ENCODE data around the gene ADRM1. TPM values are rescaled to one million over a fixed set of nuclear protein-coding genes. Genes with fewer than 3 reads are reported as not detected.

ADRM1 gene, protein sequence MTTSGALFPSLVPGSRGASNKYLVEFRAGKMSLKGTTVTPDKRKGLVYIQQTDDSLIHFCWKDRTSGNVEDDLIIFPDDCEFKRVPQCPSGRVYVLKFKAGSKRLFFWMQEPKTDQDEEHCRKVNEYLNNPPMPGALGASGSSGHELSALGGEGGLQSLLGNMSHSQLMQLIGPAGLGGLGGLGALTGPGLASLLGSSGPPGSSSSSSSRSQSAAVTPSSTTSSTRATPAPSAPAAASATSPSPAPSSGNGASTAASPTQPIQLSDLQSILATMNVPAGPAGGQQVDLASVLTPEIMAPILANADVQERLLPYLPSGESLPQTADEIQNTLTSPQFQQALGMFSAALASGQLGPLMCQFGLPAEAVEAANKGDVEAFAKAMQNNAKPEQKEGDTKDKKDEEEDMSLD
- total RNA-seq (ENCODE audit: insufficient read depth, low replicate concordance) = 29.6 TPM

DNA sequence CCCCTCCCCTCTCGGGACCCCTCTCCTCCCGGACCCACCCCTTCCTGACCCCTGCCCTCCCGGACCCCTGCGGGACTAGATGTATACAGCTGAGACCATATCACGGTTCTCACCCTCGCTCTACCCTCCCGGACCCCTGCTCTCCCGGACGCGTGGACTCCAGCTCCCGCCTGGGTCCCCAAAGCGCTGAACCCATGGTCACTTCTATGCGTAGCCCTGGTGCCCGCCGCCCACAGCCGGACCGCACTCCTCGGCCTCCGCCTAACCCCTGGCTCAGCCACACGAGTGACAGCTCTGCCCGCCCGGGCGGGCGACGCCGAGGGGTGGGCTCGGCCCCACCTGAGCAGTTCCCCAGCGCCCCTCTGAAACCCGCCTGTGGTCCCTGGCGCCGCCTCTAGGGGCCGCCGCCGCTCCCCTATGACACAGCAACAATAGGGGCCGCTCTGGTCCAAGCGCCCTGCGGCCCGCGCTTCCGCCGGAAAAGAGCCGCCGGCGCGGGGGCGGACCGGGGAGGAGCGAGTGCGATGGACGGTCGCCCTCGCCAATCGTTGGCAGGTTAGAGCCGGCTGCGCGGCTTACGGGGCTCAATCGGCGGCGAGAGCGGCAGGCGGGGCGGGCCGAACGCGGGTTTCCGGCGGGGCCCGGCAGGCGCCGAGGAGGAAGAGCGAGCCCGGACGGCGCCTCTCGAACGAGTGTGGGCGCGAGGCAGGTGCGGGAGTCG lies at the start of gene ADRM1:
ADRM1 (plus strand) TSS at position 657 of the 721 bp plus-strand sequence. CDS start 572 bp downstream, outside the sequence.
- peak; percentile 97 for DNase-seq (ENCODE audit: low spot score)

DNA sequence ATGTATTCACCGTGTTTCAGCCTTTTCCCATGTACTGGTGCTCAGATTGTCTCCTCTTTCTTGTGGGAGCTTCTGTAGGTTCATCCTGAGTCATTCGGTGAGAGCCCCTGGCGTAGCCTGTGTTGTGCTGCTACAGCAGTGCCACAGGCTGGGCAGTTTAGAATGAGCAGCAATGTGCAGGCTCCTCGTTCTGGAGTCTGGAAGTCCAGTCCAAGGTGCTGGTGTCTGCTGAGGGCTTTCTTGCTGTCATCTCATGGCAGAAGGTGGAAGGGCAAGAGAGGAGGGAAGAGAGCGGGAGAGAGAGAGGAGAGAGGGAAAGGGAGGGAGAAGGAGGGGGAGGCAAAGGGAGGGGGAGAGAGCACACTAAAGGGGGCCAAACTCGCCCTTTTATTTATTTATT lies 49.4 kb upstream of the ADRM1 start:
- no peak for DNase-seq (ENCODE audit: low spot score)

DNA sequence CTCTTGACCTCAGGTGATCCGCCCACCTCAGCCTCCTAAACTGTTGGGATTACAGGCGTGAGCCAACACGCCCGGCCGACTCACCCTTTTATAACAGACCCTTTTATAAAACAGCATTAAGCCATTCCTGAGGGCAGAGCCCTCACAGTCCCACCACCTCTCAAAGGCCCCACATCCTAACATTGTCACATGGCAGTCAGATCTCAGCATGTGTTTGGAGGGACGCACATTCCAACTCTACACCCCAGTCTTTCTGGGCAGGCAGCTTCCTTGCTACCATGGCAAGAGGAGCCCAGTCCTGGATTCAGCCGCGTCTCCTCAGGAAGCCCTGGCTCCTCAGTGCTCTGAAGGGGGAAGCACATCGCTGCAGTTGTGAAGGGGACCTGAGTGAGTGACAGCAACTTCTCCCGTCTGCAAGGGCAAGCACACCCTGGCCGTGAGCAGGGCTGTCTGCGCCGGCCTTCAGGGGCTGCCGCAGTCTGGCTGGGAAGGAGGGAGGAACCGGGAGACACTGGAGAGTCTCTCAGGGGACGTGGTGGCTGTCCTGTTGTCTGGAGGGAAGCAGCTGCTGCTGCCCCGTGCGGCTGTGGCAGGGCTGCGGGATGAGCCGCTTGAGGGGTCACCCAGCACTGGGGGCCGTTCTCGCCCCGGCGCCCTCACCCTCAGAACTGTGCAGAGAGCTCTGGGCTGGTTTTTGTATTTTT lies 48.6 kb upstream of the ADRM1 start:
- DNase-seq (ENCODE audit: low spot score) = no peak

DNA sequence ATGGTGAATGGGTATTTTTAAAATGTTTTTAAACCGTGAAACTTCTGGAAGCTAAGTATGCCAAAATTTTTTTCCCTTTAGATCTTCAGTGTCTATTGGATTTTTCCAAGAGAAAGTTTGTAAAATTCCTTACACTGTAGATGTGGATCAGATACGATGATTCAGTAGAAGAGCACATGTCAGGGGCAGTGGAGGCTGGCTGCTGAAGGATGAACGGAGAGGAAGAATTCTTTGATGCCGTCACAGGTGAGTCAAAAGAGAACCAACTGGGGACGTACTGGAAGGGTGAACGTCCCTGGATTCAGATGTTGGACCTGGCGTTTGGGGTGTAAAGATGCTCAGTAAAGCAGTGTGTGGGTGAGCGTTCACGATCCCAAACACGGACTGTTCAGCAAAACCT lies 46.8 kb upstream of the ADRM1 start:
- DNase-seq (ENCODE audit: low spot score) = no peak

DNA sequence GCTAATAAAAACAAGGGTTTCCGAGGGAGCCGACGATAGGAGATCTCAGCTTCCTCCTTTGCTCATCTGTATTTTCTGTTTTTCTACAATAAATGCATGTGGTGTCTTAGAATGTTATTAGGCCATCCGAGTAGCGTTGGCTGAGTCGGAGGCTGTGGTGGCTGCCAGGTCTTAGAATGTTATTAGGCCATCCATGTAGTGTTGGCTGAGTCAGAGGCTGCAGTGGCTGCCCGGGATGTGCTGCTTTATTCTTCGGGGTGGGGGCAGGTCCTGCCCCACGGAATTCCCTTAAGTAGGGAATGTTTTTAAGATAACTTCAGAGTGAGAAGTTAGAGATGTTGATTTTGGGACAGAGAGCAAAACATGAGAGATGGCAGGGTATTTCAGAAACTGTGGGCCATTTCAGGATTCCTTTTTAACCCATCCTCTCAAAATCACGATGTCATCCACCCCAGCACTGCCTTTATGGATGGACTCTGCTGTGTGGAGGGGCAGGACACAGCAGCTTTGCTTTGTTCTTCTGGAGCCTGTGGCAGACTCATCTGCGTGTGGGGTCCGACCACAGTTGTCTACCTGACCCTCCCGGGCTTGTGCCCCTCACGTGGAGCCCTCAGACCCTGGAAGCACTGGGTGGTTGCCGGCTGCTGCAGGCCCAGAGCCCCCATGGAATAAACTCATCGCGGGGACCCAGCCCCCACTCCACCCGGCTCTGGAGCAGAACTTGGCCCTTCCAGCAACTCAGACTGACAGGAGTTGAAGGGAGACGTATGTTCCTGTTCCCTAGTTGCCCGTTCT lies 44.1 kb upstream of the ADRM1 start:
- DNase-seq (ENCODE audit: low spot score) = no peak

DNA sequence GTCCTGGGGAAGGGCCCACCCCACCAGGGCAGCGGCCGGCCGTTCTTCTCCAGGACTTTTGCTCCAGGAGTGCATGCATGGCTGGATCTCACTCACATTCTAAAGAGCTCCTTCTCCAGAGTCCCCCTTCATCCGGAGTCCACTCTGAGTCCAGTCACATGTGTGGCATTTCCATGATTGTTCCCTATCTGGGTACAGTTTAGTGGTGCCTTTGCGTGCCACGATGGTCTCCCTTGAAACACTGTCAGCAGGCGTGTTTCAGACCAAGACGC lies 43.6 kb upstream of the ADRM1 start:
- DNase-seq (ENCODE audit: low spot score) = no peak

DNA sequence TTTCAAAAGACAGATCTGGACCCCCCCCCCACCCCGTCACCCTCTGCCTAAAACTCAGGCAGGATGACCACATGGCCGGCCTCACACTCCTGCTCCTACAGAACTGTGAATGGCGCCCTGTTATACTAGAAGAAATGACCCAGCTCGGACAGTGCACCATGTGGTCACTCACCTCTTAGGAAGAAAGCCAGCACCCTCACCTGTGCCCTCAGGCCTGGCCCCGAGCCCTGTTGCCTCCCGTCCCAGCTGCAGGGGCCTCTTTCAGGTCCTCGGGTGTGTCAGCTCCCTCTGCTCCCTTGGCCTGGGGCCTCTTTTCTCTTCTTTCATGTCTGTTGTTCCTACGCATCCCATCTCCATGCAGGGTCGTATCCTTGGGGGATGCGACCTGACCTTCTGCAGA lies 40.7 kb upstream of the ADRM1 start:
- no peak for DNase-seq (ENCODE audit: low spot score)

DNA sequence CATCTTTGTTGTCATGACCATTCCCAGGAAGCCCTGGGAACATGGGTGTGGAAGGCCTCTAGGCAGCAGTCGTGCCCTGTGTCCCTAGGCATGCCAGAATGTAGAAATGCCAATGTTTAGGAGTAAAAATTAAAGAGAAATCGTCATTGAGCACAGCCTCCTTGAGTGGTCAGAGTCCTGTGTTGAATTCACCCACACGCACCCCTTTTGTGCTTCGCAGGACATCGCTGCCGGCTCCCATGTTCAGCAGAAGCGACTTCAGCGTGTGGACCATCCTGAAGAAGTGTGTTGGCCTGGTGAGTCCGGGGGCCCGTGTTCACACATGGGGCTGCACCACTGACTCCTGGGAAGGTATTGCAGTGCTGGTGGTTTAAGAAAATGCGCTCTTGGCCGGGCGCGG lies 39.4 kb upstream of the ADRM1 start:
- no peak for DNase-seq (ENCODE audit: low spot score)

DNA sequence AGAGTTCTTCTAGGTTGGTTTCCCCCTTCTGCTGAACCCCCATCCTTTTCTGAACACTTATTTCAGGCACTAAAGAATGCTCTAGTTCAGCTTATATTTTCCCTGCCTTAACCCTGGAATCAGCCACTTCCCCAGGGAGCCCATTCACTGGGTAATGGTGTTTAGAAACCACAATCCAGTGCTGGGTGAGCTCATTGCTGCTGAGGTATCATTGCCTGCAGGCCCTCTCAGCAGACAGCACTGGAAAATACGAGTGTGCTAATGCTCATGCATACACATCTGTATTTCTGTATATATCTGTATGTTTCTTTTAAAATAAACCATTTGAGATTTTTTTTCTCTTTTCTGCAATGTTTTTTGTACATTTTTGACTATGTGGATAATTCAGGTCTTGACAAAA lies 37.4 kb upstream of the ADRM1 start:
- DNase-seq (ENCODE audit: low spot score) = no peak

DNA sequence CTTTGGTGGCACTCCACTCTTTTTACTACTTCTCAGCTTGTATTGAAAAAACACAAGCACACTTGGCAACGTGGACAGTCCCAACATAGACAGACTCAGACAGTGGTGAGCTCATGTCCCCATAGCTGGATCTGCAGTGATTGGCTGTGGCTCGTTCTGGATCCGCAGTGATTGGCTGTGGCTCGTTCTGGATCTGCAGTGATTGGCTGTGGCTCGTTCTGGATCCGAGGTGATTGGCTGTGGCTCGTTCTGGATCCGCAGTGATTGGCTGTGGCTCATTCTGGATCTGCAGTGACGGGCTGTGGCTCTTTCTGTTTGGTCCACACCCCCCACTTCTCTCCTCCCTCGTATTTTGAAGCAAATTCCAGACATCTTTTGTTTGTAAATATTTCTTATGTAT lies 36.5 kb upstream of the ADRM1 start:
- no peak for DNase-seq (ENCODE audit: low spot score)

DNA sequence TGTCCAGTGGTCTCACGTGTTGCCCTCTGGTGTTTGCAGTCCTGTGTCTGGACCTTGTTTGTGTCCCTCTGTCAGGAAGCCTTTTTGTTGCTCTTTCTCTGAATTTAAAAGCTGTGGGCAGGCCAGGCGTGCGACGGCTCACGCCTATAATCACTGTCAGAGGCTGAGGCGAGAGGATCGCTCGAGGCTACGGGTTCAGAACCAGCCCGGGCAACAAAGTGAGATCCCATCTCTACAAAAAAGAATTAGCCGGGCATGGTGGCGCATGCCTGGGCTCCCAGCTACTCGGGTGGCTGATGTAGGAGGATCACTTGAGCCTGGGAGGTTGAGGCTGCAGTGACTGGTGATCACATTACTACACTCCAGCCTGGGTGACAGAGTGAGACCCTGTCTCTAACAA lies 35.9 kb upstream of the ADRM1 start:
- DNase-seq (ENCODE audit: low spot score) = no peak

DNA sequence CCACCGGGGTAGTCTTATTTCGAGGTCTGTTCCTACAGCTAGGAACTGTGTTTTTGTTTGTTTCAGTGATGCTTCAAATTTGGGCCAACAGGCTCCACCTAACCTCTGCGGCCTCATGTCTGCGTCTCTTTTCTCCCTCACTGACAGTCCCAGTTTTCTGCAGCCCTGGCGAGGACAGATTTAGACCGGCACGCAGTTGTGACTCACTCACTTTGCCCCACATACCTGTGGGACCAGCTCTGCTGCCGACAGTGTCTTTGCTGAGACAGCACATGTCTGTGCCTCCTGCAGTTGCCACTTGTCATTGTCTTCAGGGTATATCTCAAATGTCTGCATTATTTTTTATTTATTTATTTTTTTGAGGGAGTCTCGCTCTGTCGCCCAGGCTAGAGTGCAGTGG lies 35.3 kb upstream of the ADRM1 start:
- peak; percentile 13 for DNase-seq (ENCODE audit: low spot score)

DNA sequence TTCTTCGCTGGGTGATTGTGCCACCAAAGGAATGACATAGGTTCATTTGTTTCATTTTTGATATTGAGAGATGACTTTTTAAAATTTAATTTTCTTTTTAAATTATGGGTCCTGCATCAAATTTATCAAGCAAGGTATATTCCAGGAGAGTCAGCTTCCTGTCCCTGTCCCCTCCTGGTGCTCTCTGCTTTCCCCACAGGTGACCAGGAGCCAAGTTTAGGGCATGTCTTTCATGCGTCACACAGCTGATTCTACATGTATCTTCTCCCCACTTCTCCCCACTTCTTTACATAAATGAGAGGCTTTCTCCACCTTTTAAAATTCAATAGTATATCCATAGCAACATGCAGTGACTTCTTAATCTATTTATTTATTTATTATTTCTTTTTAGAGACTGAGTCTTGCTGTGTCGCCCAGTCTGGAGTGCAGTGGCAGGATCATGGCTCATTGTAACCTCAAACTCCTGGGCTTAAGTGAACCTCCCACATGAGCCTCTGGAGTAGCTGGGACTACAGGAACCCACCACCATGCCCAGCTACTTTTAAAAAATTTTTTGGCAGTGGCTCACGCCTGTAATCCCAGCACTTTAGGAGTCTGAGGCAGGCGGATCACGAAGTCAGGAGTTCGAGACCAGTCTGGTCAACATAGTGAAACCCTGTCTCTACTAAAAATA lies 34.4 kb upstream of the ADRM1 start:
- DNase-seq (ENCODE audit: low spot score) = no peak

DNA sequence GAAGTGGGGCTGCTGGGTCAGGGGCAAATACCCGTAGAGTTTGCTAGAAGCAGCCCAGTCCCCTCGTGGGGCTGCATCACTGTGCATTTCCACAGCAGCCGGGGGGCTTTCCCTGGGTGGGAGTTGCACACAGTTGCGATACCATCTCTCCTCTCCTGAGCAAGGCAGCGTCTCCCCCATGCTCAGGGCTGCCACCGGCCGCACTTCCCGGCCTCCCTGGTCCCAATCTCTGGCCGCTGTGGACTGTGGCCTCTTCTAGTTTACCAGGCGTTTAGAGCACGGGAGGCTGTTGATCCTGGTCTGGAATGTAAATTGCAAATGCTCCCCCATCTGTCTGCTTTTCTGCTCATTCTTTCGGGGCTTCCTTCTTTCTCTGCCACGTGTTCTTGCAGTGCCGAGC lies 33.4 kb upstream of the ADRM1 start:
- no peak for DNase-seq (ENCODE audit: low spot score)

DNA sequence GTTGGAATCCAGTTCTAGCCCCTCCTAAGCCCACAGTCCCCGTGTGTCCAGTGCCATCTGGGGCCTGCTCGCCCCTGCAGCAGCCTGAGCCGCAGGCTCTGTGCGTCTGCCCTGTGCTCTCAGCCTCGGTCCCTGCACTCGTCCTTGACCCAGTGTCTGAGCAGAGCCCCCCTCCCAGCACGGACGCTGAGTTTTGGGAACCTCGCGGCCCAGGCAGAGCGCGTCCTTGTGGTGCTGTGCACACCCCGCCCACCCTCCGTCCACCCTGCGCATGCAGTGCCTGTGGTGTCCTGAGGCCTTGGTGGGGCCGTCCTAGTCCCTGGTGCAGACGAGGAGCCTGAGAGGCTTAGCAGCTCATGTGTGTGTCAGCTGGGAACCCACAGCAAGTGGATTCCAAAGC lies 32.9 kb upstream of the ADRM1 start:
- DNase-seq (ENCODE audit: low spot score) = no peak

DNA sequence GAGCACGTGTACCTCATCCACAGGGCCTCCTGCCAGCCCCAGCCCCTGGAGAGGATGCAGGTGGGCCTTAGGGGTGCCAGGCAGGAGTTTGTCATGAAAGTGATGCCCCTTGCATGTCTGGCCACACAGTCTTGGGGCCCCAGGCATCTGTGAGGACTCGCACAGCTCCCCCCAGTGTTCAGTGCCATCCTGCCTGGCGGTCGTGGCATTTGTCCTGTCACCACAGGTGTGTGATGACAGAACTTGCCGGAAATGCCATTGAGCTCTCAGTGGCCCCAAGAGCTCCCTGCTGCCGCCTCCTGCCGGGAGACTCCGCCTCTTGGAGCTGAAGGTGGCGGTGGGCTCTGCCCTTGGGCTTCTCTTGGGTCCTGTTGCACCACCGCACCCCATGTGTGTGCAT lies 30.6 kb upstream of the ADRM1 start:
- no peak for DNase-seq (ENCODE audit: low spot score)

DNA sequence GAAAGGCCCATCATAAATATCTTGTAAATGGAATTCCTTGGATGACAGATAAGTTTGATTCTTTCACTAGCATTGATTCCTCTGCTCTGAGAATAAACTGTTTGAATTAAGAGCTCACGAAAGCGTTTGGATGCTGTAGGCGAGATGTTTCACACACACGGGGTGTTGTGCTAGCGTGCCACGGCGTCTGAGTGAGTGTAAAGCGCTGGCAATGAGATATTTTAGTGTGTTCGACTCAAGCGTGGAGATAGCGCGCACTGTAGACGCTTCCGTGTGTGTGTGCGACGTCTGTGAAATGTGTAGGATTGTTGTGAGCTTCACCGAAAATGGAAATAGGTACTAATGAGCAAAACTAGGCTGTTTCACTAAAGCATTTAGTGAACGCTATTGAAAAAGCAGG lies 29.4 kb upstream of the ADRM1 start:
- DNase-seq (ENCODE audit: low spot score) = no peak

DNA sequence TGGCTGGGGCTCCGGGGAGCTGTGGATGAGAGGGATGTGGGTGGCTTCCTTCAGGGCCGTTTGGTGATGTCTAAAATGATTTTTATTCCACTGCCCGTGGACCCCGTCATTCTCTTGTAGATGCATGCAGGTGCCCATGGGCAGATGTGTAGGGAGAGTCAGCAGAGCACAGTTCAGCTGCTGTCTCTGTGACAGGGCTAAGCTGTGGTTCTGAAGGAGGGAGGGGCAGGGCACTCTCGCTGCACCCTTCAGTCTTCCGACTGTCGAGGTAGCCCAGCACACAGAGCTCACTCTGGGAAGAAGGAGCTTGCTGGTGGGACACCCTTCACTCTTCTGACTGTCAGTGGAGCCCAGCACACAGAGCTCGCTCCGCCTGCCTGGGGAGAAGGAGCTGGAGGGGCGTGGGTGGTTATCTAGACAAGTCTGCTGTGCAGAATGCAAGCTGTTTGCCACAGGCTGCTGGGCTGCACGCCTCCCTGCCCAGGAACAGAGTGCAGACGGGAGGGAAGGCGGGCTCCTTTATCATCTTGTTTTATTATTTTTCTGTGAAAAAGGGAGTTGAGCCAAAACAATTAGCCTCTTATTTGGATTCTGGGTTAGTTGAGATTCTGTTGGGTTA lies 28.4 kb upstream of the ADRM1 start:
- DNase-seq (ENCODE audit: low spot score) = no peak

DNA sequence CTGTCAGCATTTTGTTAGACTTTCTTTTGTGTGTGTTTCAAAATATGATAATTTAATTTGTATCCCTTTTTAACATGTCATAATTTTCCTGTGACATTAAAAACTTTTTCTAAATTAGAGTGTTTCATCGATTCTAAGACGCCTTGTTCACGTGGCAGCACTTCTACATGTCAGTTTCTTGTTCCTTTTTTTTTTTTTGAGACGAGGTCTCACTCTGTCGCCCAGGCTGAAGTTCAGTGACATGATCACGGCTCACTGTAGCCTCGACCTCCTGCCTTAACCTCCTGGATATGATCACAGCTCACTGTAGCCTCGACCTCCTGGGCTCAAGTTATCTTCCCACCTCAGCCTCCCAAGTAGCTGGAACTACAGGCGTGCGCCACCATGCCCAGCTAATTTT lies 27.6 kb upstream of the ADRM1 start:
- DNase-seq (ENCODE audit: low spot score) = no peak

DNA sequence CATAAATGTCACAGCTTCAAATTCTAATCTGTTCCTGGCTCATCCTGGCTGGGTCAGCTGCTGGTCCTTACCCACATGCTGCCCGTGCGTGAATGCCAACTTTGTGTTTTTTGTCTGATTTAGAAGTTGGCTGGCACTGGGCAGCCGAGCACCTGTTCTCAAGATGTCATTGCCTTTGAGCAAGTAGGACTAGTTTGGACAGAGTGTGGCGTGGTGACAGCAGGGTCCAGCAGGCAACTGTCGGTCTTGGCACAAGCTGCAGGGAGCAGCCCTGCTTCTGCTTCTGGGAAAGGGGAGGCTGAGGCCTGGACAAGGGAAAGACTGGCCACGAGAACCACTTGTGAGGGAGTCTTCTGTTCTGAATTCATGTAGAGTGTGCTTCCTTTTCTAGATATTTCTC lies 26.4 kb upstream of the ADRM1 start:
- DNase-seq (ENCODE audit: low spot score) = no peak

DNA sequence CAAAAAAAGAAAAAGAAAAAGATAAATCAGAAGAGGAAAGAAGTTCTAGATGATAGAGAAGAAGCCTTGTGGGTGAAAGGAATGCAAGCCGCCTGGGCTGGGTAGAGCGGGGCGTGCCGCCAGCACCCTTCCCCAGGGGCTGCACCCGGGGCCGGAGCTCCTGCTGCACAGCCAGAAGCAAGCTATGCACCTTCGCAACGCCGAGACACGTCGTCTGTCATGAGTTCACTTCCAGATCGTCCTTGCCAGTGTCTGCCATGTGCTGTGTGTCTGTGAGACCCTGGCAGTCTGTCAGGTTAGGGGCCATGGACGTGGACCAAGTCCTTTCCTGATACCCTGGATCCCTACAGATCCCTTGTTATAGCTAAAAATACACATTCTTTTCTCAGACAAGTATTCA lies 25.5 kb upstream of the ADRM1 start:
- DNase-seq (ENCODE audit: low spot score) = no peak
